Neuronal stem cell (in vitro differentiated cells): ENCODE results near the gene ZAP70. TPM values are rescaled to one million over a fixed set of nuclear protein-coding genes. Genes with fewer than 3 reads are reported as not detected.

Source experiments
- DNase-seq: peaks from one replicate; pipeline ENCODE4 v3.0.0-alpha.2; 2013; ENCODE audit warnings: low spot score
- H2AFZ ChIP-seq: one replicate; pipeline ENCODE4 v1.6.1; 2013; ENCODE audit warnings: mild to moderate bottlenecking, low read length, inconsistent platforms
- H2AK5ac ChIP-seq: 2 replicates; pipeline ENCODE4 v1.6.1; 2013; ENCODE audit warnings: low read depth, mild to moderate bottlenecking, inconsistent platforms, low read length, moderate library complexity, mixed read lengths
- H2BK120ac ChIP-seq: 2 replicates; pipeline ENCODE4 v1.6.1; 2013; ENCODE audit warnings: low read depth, mild to moderate bottlenecking, inconsistent platforms, low read length, moderate library complexity, mixed read lengths
- H2BK12ac ChIP-seq: one replicate; pipeline ENCODE4 v1.6.1; 2013; ENCODE audit warnings: low read length, inconsistent platforms
- H2BK15ac ChIP-seq: 2 replicates; pipeline ENCODE4 v1.6.1; 2013; ENCODE audit warnings: mild to moderate bottlenecking, low read length, inconsistent platforms, mixed read lengths
- H2BK5ac ChIP-seq: one replicate; pipeline ENCODE4 v1.6.1; 2013; ENCODE audit warnings: inconsistent platforms, mild to moderate bottlenecking, low read length, moderate library complexity
- H3K14ac ChIP-seq: one replicate; pipeline ENCODE4 v1.6.1; 2013; ENCODE audit warnings: low read length, inconsistent platforms
- H3K18ac ChIP-seq: 2 replicates; pipeline ENCODE4 v1.6.1; 2013; ENCODE audit warnings: low read length, inconsistent platforms
- H3K23ac ChIP-seq: 2 replicates; pipeline ENCODE4 v1.6.1; 2013; ENCODE audit warnings: low read depth, mild to moderate bottlenecking, mixed read lengths, low read length, inconsistent platforms; ENCODE audit not compliant: poor library complexity
- H3K27ac ChIP-seq: replicated peaks from 3 replicates; pipeline ENCODE4 v1.5.1; 2013; ENCODE audit warnings: low read length, inconsistent platforms
- H3K27me3 ChIP-seq, 3 experiments: 2 replicates each; pipeline ENCODE4 v1.6.1; 2013; ENCODE audit warnings: low read length in 3 of 3, mild to moderate bottlenecking in 2 of 3, inconsistent platforms in 1 of 3, low read depth in 1 of 3, mixed read lengths in 1 of 3, moderate library complexity in 1 of 3; ENCODE audit not compliant: control insufficient read depth in 3 of 3, insufficient read depth in 3 of 3
- H3K36me3 ChIP-seq, 2 donors: replicated peaks in 1 of 2; 2 replicates each; pipeline ENCODE4 v1.6.1; 2013; ENCODE audit warnings: low read length in 2 of 2; ENCODE audit not compliant: control insufficient read depth in 2 of 2, insufficient read depth in 2 of 2
- H3K4ac ChIP-seq: 2 replicates; pipeline ENCODE4 v1.6.1; 2013; ENCODE audit warnings: inconsistent platforms, mild to moderate bottlenecking, low read length, moderate library complexity
- H3K4me1 ChIP-seq, 2 donors: 1 replicate in 1 of 2; 2 replicates in 1 of 2; pipeline ENCODE4 v1.6.1; 2013; ENCODE audit warnings: low read length in 2 of 2, low read depth in 1 of 2; ENCODE audit not compliant: control insufficient read depth in 2 of 2, insufficient read depth in 1 of 2
- H3K4me2 ChIP-seq: one replicate; pipeline ENCODE4 v1.6.1; 2013; ENCODE audit warnings: mild to moderate bottlenecking, low read length, inconsistent platforms; ENCODE audit not compliant: insufficient read depth, poor library complexity, severe bottlenecking
- H3K4me3 ChIP-seq, 2 donors: 2 replicates each; pipeline ENCODE4 v1.5.1; 2013; ENCODE audit warnings: low read length in 2 of 2, mild to moderate bottlenecking in 2 of 2, inconsistent platforms in 1 of 2, moderate library complexity in 1 of 2
- H3K79me1 ChIP-seq: one replicate; pipeline ENCODE4 v1.6.1; 2013; ENCODE audit warnings: low read depth, mild to moderate bottlenecking, inconsistent platforms, low read length, moderate library complexity
- H3K9ac ChIP-seq: one replicate; pipeline ENCODE4 v1.6.1; 2013; ENCODE audit warnings: mild to moderate bottlenecking, low read depth, low read length, inconsistent platforms; ENCODE audit not compliant: poor library complexity
- H3K9me3 ChIP-seq, 2 donors: replicated peaks in 1 of 2; 2 replicates each; pipeline versions ENCODE3 to v1.6.1; 2013; ENCODE audit warnings: low read length in 2 of 2, mild to moderate bottlenecking in 2 of 2, inconsistent platforms in 1 of 2, low read depth in 1 of 2, mixed read lengths in 1 of 2, moderate library complexity in 1 of 2; ENCODE audit not compliant: control insufficient read depth in 2 of 2, insufficient read depth in 1 of 2
- H4K8ac ChIP-seq: one replicate; pipeline ENCODE4 v1.6.1; 2013; ENCODE audit warnings: low read depth, mild to moderate bottlenecking, inconsistent platforms, low read length, moderate library complexity
- H4K91ac ChIP-seq: one replicate; pipeline ENCODE4 v1.6.1; 2013; ENCODE audit warnings: low read length, low read depth, mild to moderate bottlenecking, inconsistent platforms; ENCODE audit not compliant: poor library complexity
- WGBS, 2 donors: extraction: QIAGEN DNeasy Blood & Tissue Kit; methylation state at CpG; one replicate each; pipeline ENCODE4 v1.1.7; 2013; ENCODE audit warnings: missing lambda C conversion rate in 2 of 2, mixed read lengths in 1 of 2; ENCODE audit not compliant: insufficient read length in 2 of 2, insufficient replicate concordance in 1 of 2; ENCODE audit errors: extremely low coverage in 2 of 2; 5-methylcytosine and 5-hydroxymethylcytosine counted together
- polyA plus RNA-seq, 2 experiments: library from polyadenylated mRNA; stranded (reverse); fragments of 200-250 nt; gene quantifications; one replicate each; pipeline ENCODE4 v1.2.3, GENCODE V29; 2013

The ZAP70 gene
- polyA plus RNA-seq (2013, experiment 1 of 2) = 0.08 TPM
- 0.06 TPM for polyA plus RNA-seq (2013, experiment 2 of 2)

- H3K4me2 ChIP-seq = no peak within 1 kb of the TSS
- H3K14ac ChIP-seq = no peak within 1 kb of the TSS
- no CpG with 5 or more reads among the region's 21 CpGs for WGBS, 2 donors
- no peak within 1 kb of the TSS for H2BK120ac ChIP-seq
- H3K79me1 ChIP-seq = peaks cover 3% of the 10 kb centered on the region
- H4K91ac ChIP-seq = no peak within 1 kb of the TSS
- no peak for DNase-seq
- peak within 1 kb of the TSS; percentile 52 for H3K23ac ChIP-seq
- H2BK12ac ChIP-seq = no peak within 1 kb of the TSS
- H3K4me1 ChIP-seq = peaks cover 2 to 5% of the 10 kb centered on the region in 2 donors
- no peak within 1 kb of the TSS for H4K8ac ChIP-seq
- peak within 1 kb of the TSS; percentile 84 for H2AFZ ChIP-seq
- peak within 1 kb of the TSS; percentile 1 for H2BK5ac ChIP-seq
- no peak within 1 kb of the TSS for H3K4me3 ChIP-seq
- H2BK15ac ChIP-seq = peak within 1 kb of the TSS; percentile 81
- no peak within 1 kb of the TSS for H3K4ac ChIP-seq
- peak within 1 kb of the TSS; percentile 38 for H2AK5ac ChIP-seq
- H3K27ac ChIP-seq = no peak within 1 kb of the TSS
- H3K18ac ChIP-seq = peak within 1 kb of the TSS; percentile 70
- no peaks in the 10 kb centered on the region for H3K9me3 ChIP-seq
- no peaks in the 10 kb centered on the region for H3K36me3 ChIP-seq
- no peaks in the 10 kb centered on the region for H3K27me3 ChIP-seq
- peak within 1 kb of the TSS; percentile 51 for H3K9ac ChIP-seq
Observed at GRCh38 chr2:97713296-97714083, at the start of gene ZAP70. Gene ZAP70 (plus strand): TSS chr2:97713576. CDS start chr2:97724037, 10,461 bp downstream.

GRCh38 chr2:97663626-97663961, 49.8 kb upstream of the ZAP70 start:
- Histone ChIP-seq H2BK5ac (no peak overlapping the region), H3K14ac (peak overlapping the region; percentile 89), H3K4me2 (peak overlapping the region; percentile 92), H3K79me1 (peaks cover 18% of the 10 kb centered on the region), H2BK15ac (no peak overlapping the region), H3K27me3 (no peaks in the 10 kb centered on the region), H3K4me3 (peak overlapping the region; percentile 63 to 95), H3K18ac (peak overlapping the region; percentile 95), H2AK5ac (no peak overlapping the region), H3K9ac (peak overlapping the region; percentile 86), H3K4ac (no peak overlapping the region), H2BK120ac (no peak overlapping the region), H4K8ac (no peak overlapping the region), H2AFZ (peak overlapping the region; percentile 96), H3K36me3 (peaks cover 10 to 23% of the 10 kb centered on the region in 2 donors), H2BK12ac (no peak overlapping the region), H3K9me3 (no peaks in the 10 kb centered on the region), H3K23ac (peak overlapping the region; percentile 89), H3K4me1 (peaks cover 8 to 12% of the 10 kb centered on the region in 2 donors), H4K91ac (no peak overlapping the region), H3K27ac (peak overlapping the region; percentile 90)
- peak; percentile 73 for DNase-seq
- WGBS, 2 donors = no CpG with 5 or more reads among the region's 46 CpGs

GRCh38 chr2:97663962-97664635, 49.3 kb upstream of the ZAP70 start, which contains the start of gene ACTR1B:
Gene ACTR1B (minus strand): TSS chr2:97664044. CDS start chr2:97663890, 154 bp downstream.
- WGBS, 2 donors = no CpG with 5 or more reads among the region's 60 CpGs
- peak; percentile 97 for DNase-seq

GRCh38 chr2:97664636-97664970, 48.8 kb upstream of the ZAP70 start:
- Histone ChIP-seq H3K9ac (no peak overlapping the region), H4K91ac (no peak overlapping the region), H4K8ac (no peak overlapping the region), H3K23ac (peak overlapping the region; percentile 91), H2BK15ac (no peak overlapping the region), H2AFZ (peak overlapping the region; percentile 96), H3K79me1 (peaks cover 20% of the 10 kb centered on the region), H3K4me2 (peak overlapping the region; percentile 60), H3K27ac (peak overlapping the region; percentile 98), H3K4me1 (peaks cover 8 to 12% of the 10 kb centered on the region in 2 donors), H3K18ac (no peak overlapping the region), H3K9me3 (no peaks in the 10 kb centered on the region), H3K14ac (no peak overlapping the region), H2BK120ac (no peak overlapping the region), H2AK5ac (no peak overlapping the region), H3K4me3 (peak overlapping the region; percentile 63 to 80), H3K4ac (no peak overlapping the region), H3K36me3 (peaks cover 7 to 13% of the 10 kb centered on the region in 2 donors), H2BK12ac (no peak overlapping the region), H2BK5ac (no peak overlapping the region), H3K27me3 (no peaks in the 10 kb centered on the region)
- WGBS, 2 donors = no CpG with 5 or more reads among the region's 21 CpGs
- DNase-seq = no peak

More at GRCh38 chr2:97663962-97664635, 49.3 kb upstream of the ZAP70 start, which contains the start of gene ACTR1B:
- Histone ChIP-seq H3K4me2 (peak within 1 kb of the TSS; percentile 92), H3K4ac (no peak within 1 kb of the TSS), H2AK5ac (peak within 1 kb of the TSS; percentile 80), H2BK5ac (peak within 1 kb of the TSS; percentile 66), H3K27me3 (no peaks in the 10 kb centered on the region), H3K36me3 (peaks cover 7 to 18% of the 10 kb centered on the region in 2 donors), H3K27ac (peak within 1 kb of the TSS; percentile 98), H4K91ac (no peak within 1 kb of the TSS), H3K9me3 (no peaks in the 10 kb centered on the region), H3K79me1 (peaks cover 18% of the 10 kb centered on the region), H2AFZ (peak within 1 kb of the TSS; percentile 96), H3K14ac (peak within 1 kb of the TSS; percentile 89), H2BK120ac (no peak within 1 kb of the TSS), H2BK15ac (peak within 1 kb of the TSS; percentile 37), H3K18ac (peak within 1 kb of the TSS; percentile 95), H3K23ac (peak within 1 kb of the TSS; percentile 91), H3K4me3 (peak within 1 kb of the TSS; percentile 63 to 95), H2BK12ac (no peak within 1 kb of the TSS), H4K8ac (no peak within 1 kb of the TSS), H3K4me1 (peaks cover 8 to 12% of the 10 kb centered on the region in 2 donors), H3K9ac (peak within 1 kb of the TSS; percentile 89)
